HG02981 (cell line): Measurements from ENCODE around the gene OCA2.

Source experiments
- ATAC-seq: cut with Tn5 transposase; IDR thresholded peaks from one replicate; pipeline ENCODE4 v1.9.1; 2021; ENCODE audit warnings: mild to moderate bottlenecking, moderate library complexity; ENCODE audit not compliant: unreplicated experiment

The OCA2 gene

GRCh38 chr15:27885201-27885600, 213.9 kb downstream of the OCA2 start:
- ATAC-seq: no peak

- no peak for ATAC-seq
Observed at GRCh38 chr15:27884726-27885125, 214.4 kb downstream of the OCA2 start.

- no peak for ATAC-seq
Observed at GRCh38 chr15:27878841-27879240, 220.3 kb downstream of the OCA2 start.

- ATAC-seq: no peak
Observed at GRCh38 chr15:27873828-27874227, 225.3 kb downstream of the OCA2 start.

- ATAC-seq: no peak
Observed at GRCh38 chr15:27873039-27873438, 226.1 kb downstream of the OCA2 start.

- no peak for ATAC-seq
Observed at GRCh38 chr15:27872355-27872754, 226.8 kb downstream of the OCA2 start.

GRCh38 chr15:27871902-27872260, 227.2 kb downstream of the OCA2 start:
- ATAC-seq: no peak

GRCh38 chr15:27871078-27871901, 227.8 kb downstream of the OCA2 start:
- no peak for ATAC-seq

GRCh38 chr15:27870320-27870719, 228.8 kb downstream of the OCA2 start:
- no peak for ATAC-seq

- no peak for ATAC-seq
Observed at GRCh38 chr15:27869697-27870281, 229.3 kb downstream of the OCA2 start.

- ATAC-seq: no peak
Observed at GRCh38 chr15:27868828-27869404, 230.2 kb downstream of the OCA2 start.

- no peak for ATAC-seq
Observed at GRCh38 chr15:27867861-27868260, 231.3 kb downstream of the OCA2 start.

GRCh38 chr15:27866505-27867165, 232.5 kb downstream of the OCA2 start:
- no peak for ATAC-seq

GRCh38 chr15:27865926-27866325, 233.2 kb downstream of the OCA2 start:
- ATAC-seq: no peak

- no peak for ATAC-seq
Observed at GRCh38 chr15:27865323-27865922, 233.7 kb downstream of the OCA2 start.

GRCh38 chr15:27864719-27865118, 234.4 kb downstream of the OCA2 start:
- ATAC-seq: no peak

GRCh38 chr15:27864086-27864485, 235.0 kb downstream of the OCA2 start:
- no peak for ATAC-seq

- ATAC-seq: no peak
Observed at GRCh38 chr15:27863000-27863399, 236.1 kb downstream of the OCA2 start.

- ATAC-seq: no peak
Observed at GRCh38 chr15:27861171-27861570, 237.9 kb downstream of the OCA2 start.

GRCh38 chr15:27855137-27855536, 244.0 kb downstream of the OCA2 start:
- no peak for ATAC-seq

GRCh38 chr15:27854601-27855000, 244.5 kb downstream of the OCA2 start:
- no peak for ATAC-seq
